NCI-H510A (cell line): ENCODE data around the gene LCN10.

Experiments used
- DNase-seq: peaks from one replicate; lab custom pipeline; 2025; lab: John Stamatoyannopoulos, UW

Gene LCN10

GRCh38 chr9:136738960-136739359 is 3.8 kb downstream of the LCN10 start:
- DNase-seq: no peak

GRCh38 chr9:136735812-136736480 is 6.8 kb downstream of the LCN10 start:
- no peak for DNase-seq

- no peak for DNase-seq
Measured at GRCh38 chr9:136734837-136735496, 7.8 kb downstream of the LCN10 start.

- DNase-seq: no peak
Measured at GRCh38 chr9:136733611-136734010, 9.1 kb downstream of the LCN10 start.

- no peak for DNase-seq
Measured at GRCh38 chr9:136732444-136733178, 10.1 kb downstream of the LCN10 start.

- no peak for DNase-seq
Measured at GRCh38 chr9:136729926-136730325, 12.8 kb downstream of the LCN10 start.

- no peak for DNase-seq
Measured at GRCh38 chr9:136729144-136729543, 13.6 kb downstream of the LCN10 start.

GRCh38 chr9:136728548-136729123 is 14.1 kb downstream of the LCN10 start:
- no peak for DNase-seq

- peak; percentile 74 for DNase-seq
Measured at GRCh38 chr9:136728080-136728547, 14.6 kb downstream of the LCN10 start.

- DNase-seq: no peak
Measured at GRCh38 chr9:136726631-136727191, 16.0 kb downstream of the LCN10 start.

GRCh38 chr9:136726118-136726517 is 16.6 kb downstream of the LCN10 start:
- DNase-seq: no peak

GRCh38 chr9:136725612-136726011 is 17.1 kb downstream of the LCN10 start:
- DNase-seq: no peak

- no peak for DNase-seq
Measured at GRCh38 chr9:136724772-136725171, 18.0 kb downstream of the LCN10 start.

GRCh38 chr9:136723989-136724388 is 18.8 kb downstream of the LCN10 start:
- DNase-seq: no peak

- no peak for DNase-seq
Measured at GRCh38 chr9:136723362-136723976, 19.3 kb downstream of the LCN10 start.

GRCh38 chr9:136722969-136723356 is 19.8 kb downstream of the LCN10 start:
- DNase-seq: no peak

- DNase-seq: no peak
Measured at GRCh38 chr9:136722093-136722968, 20.4 kb downstream of the LCN10 start.

GRCh38 chr9:136721339-136722092 is 21.2 kb downstream of the LCN10 start:
- no peak for DNase-seq

GRCh38 chr9:136720898-136721338 is 21.8 kb downstream of the LCN10 start:
- DNase-seq: no peak
